Mesenteric fat pad (tissue), 1 donor: ENCODE measurements around the gene OR2AK2. TPM values are rescaled to one million over a fixed set of nuclear protein-coding genes. Genes with fewer than 3 reads are reported as not detected.

ENCODE experiments used
- total RNA-seq: library from RNA; stranded (reverse); fragmentation: NEBNext Ultra II Directional; extraction: Animal tissue kit (Norgen Biotek cat#: 25700); gene quantifications from one replicate; pipeline ENCODE4 v1.2.1, GENCODE V29; 2021
- donor health status: DM: yes; HTN: yes; CAD: no.

The OR2AK2 gene
- total RNA-seq, 1 donor from 2014 or later, result not detected

Other genes starting within 250 kb of the OR2AK2 start
- gene OR6F1, start 248.6 kb upstream of the OR2AK2 start, total RNA-seq, result not detected
- gene OR14K1, start 226.6 kb upstream of the OR2AK2 start, total RNA-seq, result not detected
- gene OR14A2, start 217.1 kb upstream of the OR2AK2 start, total RNA-seq, result not detected
- gene OR1C1, start 204.7 kb upstream of the OR2AK2 start, total RNA-seq, result not detected
- not detected for gene OR14A16, start 141.1 kb upstream of the OR2AK2 start, total RNA-seq
- gene OR11L1, start 123.3 kb upstream of the OR2AK2 start, total RNA-seq, result not detected
- gene TRIM58, start 108.0 kb upstream of the OR2AK2 start, total RNA-seq, result 0.96 TPM
- gene OR2W3, start 69.6 kb upstream of the OR2AK2 start, total RNA-seq, result not detected
- not detected for gene OR2T8, start 45.0 kb upstream of the OR2AK2 start, total RNA-seq
- not detected for gene OR2AJ1, start 40.3 kb upstream of the OR2AK2 start, total RNA-seq
- gene OR2L8, start 16.4 kb upstream of the OR2AK2 start, total RNA-seq, result not detected
- not detected for gene OR2L5, start 48.4 kb downstream of the OR2AK2 start, total RNA-seq
- 0.10 TPM for gene OR2L2, start 64.8 kb downstream of the OR2AK2 start, total RNA-seq
- not detected for gene OR2L3, start 81.6 kb downstream of the OR2AK2 start, total RNA-seq
- gene OR2L13, start 130.0 kb downstream of the OR2AK2 start, total RNA-seq, result not detected
- not detected for gene OR2M5, start 179.9 kb downstream of the OR2AK2 start, total RNA-seq
- not detected for gene OR2M2, start 209.6 kb downstream of the OR2AK2 start, total RNA-seq
- not detected for gene OR2M3, start 232.0 kb downstream of the OR2AK2 start, total RNA-seq